OCI-LY1 (cell line): ENCODE measurements around the gene PAPSS2.

ENCODE experiments used
- CTCF ChIP-seq: fragments of 200-600 bp; sonication (generic), shearing (Covaris generic); IDR thresholded peaks from 2 replicates; pipeline ENCODE4 v1.5.1; 2017; ENCODE audit warnings: mild to moderate bottlenecking, antibody characterized with exemption, low read length, moderate library complexity, mixed read lengths
- EZH2 ChIP-seq: fragments of 200-600 bp; sonication (generic), shearing (Covaris generic); IDR thresholded peaks from 2 replicates; pipeline ENCODE4 v1.8.0; 2017; ENCODE audit warnings: borderline replicate concordance, mixed run types, mild to moderate bottlenecking, antibody characterized with exemption, low read length, moderate library complexity, mixed read lengths

- no peak for TF ChIP-seq CTCF
- TF ChIP-seq EZH2, result no peak
These were observed 7.4 kb upstream of the PAPSS2 start for GRCh38 chr10:87652261-87652660.
